Measurements from ENCODE around the gene ZNF823.
"Not testable (repeated sequence)": the region's sequence is repeated elsewhere in the genome, so short reads cannot be mapped to it uniquely, and the experiment has no call there.

Gene ZNF823

DNA sequence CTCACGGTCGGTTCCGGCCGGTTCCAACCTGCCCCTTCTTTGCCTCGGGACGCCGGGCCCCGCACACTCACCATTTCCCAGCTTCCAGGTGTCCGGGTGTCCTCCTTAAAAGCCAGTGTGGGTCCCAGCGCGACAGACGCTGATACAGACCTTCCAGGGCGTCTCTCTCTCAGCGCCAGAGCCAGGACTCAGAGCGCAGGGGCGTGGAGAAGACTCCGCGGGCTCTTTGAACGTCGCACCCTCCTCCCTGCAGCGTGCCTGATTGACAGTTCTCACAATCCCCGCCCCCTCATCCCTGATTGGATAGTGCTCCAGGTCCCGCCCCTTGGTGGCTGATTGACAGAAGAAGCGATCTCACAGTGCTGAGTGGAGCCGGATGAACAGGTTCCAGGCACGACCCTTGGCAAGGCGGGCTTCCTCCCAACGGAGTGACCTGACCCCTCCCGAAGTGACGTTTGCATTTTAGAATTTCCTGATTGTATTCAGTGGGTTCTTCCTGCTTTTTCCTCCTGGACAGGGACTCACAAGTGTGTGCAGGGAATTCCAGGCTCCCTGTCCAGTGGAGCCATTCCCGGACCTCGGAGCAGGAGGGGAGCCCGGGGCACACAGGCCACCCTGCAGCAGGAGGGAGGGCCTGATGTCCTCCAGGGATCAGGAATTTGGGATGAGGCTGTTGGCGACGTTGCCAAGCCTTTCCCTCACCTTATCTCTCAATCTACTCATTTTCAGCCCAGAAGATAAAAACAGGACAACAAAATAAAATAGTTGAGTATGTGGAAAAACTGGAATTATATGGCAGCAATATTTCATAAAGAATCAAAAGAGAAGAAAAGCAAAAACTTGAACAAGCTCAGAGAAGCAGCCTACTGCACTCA lies at the start of gene ZNF823:
ZNF823 (minus strand) TSS at position 201 of the 875 bp plus-strand sequence; CDS start at position 74, 127 bp downstream.
- peak; percentile 95 for DNase-seq (ENCODE audit: low read depth)

DNA sequence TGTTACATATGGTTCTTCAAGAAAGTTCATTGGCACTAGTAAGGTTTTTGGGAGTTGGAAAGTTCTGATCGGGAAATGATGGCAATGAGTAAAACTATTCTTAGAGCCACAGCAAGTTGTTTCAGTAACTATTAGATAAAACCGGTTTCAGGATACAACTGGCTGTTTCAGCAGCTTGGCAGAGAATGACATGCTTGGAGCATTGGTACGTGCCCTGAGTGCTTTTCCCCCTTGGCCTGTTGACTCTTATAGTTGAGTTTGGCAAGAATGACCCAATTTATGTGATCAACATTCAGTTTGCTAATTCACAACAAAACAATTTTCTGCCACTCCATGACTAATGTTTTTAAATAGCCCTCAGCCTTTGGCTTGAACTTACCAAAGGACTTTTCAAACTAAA lies 48.8 kb upstream of the ZNF823 start:
- no peak for DNase-seq (ENCODE audit: low read depth)

DNA sequence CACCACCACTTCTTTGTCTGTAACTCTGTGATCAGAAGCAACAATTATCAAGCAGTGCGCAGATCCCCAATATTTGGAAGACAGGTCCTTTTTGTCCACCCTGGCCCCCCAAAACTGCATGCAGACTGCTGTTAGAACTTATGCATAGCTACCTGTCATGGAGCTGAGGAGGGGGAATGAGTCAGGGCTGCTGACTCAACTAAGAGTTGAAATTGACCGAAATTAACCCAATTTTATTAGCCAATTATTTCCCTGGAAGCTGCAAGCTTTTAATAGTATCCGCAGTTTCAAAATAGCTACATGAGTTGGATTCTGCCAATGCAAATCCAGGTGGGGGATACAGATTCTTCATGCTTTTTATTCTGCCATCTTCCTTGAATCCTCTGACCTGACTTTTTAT lies 45.6 kb upstream of the ZNF823 start:
- no peak for DNase-seq (ENCODE audit: low read depth)

DNA sequence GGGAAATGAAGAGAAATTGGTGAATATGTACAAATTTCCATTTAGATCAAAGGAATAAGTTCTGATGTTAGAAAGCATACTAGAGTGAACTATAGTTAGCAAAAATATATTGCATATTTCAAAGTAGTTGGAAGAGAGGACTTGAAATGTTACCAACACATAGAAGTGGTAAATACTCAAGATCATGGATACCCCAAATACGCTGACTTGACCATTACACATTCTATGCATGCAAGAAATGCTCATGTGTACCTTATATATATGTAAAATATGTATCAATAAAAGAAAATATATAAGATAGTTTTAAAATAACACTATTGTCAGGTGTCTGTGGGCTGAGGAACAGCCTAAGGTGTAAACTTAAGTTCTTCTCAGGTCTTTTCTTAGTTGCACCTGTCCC lies 45.0 kb upstream of the ZNF823 start:
- no peak for DNase-seq (ENCODE audit: low read depth)

DNA sequence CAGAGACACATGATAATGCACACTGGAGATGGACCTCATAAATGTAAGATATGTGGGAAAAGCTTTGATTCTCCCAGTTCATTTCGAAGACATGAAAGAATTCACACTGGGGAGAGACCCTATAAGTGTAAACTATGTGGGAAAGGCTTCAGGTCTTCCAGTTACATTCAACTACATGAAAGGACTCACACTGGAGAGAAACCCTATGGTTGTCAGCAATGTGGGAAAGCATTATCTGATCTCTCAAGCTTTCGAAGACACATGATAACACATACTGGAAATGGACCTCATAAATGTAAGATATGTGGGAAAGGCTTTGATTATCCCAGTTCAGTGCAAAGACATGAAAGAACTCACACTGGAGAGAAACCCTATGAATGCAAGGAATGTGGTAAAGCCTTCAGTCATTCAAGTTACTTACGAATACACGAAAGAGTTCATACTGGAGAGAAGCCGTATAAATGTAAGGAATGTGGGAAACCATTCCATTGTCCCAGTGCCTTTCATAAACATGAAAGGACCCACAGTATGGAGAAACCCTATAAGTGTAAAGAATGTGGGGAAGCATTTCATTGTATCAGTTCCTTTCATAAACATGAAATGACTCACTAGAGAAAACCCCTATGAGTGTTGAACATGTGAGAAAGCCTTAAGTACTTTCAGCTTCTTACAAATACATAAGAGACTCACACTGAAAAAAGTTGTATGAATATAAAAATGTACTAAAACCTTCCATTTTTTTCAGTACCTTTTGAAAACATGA lies 42.7 kb upstream of the ZNF823 start:
- DNase-seq (ENCODE audit: low read depth) = no peak

DNA sequence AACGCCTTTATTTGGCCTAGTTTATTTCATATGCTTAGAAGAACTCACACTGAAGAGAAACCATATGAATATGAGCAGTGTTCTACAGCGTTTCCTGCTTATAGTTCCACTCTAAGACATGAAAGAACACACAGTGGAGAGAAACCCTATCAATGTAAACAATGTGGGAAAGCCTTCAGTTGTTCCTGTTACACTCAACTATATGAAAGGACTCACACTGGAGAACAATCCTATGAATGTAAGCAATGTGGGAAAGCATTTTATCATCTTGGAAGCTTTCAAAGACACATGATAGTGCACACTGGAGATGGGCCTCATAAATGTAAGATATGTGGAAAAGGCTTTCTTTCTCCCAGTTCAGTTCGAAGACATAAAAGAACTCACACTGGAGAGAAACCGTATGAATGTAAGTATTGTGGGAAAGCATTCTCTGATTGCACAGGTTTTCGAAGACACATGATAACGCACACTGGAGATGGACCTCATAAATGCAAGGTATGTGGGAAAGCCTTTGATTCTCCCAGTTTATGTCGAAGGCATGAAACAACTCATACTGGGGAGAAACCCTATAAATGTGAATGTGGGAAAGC lies 41.8 kb upstream of the ZNF823 start:
- DNase-seq (ENCODE audit: low read depth) = no peak

DNA sequence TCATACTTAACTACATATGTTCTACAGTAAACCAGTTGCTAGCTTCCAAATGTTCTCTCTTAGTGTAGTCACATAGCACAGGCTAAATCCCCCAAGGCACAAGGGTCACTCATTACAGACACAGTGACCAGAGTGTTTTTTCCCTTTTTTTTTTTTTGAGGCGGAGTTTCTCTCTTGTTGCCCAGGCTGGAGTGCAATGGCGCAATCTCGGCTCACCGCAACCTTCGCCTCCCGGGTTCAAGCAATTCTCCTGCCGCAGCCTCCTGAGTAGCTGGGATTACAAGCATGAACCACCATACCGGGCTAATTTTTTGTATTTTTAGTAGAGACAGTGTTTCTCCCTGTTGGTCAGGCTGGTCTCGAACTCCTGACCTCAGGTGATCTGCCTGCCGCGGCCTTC lies 37.9 kb upstream of the ZNF823 start:
- not testable (repeated sequence) for DNase-seq (ENCODE audit: low read depth)

DNA sequence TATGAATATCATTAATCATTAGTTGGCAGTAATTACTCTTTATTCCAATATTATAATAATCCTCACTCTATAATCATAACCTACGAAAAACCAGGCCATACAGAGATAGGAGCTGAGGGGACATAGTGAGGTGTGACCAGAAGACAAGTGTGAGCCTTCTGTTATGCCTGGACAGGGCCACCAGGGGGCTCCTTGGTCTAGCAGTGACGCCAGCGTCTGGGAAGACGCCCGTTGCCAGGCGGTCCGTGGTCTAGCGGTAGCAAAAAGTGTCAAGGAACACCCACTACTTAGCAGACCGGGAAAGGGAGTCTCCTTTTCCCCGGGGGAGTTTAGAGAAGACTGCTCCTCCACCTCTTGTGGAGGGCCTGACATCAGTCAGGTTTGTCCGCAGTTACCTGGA lies 32.8 kb upstream of the ZNF823 start:
- not testable (repeated sequence) for DNase-seq (ENCODE audit: low read depth)

DNA sequence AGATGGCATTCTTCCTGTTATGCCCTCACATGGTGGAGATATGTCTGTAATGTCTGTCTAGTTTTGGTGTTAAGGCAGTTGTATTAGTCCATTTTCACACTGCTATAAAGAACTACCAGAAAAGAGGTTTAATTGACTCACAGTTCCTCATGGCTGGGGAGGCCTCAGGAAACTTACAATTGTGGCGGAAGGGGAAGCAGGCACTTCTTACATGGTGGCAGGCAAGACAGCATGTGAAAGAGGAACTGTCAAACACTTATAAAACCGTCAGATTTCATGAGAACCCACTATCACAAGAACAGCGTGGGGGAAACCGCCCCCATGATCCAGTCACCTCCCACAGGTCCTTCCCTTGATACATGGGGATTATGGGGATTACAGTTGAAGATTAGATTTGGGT lies 31.2 kb upstream of the ZNF823 start:
- no peak for DNase-seq (ENCODE audit: low read depth)

DNA sequence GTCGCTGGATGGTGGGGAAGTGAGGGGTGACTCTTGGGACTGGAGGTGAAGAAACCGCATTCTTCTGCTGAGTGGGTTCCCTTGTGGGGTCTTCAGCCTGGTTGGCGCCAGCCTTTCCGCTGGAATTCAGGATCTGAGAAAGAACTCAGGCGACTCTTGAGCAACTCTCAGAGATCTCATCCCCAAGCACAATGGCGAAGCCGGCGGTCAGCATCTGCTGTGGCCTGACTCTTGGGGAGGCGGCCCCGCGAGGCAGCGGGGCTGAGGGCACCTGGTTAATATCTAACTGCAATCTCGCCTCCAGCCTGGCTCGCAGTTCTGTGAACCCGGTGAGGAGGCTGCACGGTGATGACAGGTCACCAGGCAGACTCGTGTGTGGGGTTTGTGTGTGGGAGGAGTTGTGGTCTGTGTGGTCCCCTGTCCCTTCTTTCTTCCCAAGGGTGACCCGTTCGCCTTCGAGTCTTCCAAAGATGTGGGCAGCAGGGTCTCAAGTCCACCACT lies 28.9 kb upstream of the ZNF823 start:
- DNase-seq (ENCODE audit: low read depth) = no peak

DNA sequence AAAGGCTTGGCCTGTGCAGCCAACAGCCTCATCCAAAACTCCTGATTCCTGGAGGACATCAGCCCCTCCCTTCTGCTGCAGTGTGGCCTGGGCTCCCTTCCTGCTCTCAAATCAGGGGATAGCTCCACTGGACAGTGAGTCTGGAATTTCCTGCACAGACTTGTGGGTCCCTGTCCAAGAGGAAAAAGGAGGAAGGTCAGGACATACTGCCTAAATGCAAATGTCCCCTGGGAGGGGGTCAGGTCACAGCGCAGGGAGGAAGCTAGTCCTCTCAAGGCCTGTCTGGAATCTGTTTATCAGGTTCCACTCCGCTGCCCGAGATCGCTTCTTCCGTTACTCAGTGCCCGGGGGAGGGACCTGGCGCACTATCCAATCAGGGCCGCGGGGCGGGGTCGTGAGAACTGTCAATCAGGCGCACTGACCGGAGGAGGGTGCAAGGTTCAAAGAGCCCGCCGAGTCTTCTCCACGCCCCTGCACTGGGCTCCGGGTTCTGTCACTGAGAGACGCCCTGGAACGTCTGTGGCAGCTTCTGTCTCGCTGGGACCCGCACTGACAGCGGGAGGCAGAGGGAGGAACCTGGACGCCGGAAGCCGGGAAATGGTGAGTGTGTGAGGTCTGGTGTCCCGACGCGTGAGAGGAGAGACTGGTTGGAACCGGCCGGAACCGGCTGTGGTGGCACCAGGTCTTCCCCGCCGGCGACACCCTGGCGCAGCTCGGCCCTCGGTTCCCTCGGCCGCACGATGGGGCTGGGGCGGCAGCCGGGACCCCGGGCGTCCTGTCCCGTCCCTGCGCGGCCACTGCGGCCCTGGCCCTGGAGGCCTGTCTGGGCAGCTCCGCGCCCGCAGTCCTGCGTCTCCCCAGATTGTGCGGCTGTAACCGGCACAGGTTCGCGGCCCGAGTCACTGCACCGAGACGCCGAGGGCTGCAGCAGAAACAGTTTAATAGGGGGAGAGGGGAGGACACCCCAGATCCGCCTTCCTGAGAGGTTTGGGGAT lies 28.1 kb upstream of the ZNF823 start, which contains the start of gene ZNF441:
ZNF441 (plus strand) TSS at position 404 of the 995 bp plus-strand sequence; CDS start at position 598, 194 bp downstream.
- DNase-seq (ENCODE audit: low read depth) = peak; percentile 86

DNA sequence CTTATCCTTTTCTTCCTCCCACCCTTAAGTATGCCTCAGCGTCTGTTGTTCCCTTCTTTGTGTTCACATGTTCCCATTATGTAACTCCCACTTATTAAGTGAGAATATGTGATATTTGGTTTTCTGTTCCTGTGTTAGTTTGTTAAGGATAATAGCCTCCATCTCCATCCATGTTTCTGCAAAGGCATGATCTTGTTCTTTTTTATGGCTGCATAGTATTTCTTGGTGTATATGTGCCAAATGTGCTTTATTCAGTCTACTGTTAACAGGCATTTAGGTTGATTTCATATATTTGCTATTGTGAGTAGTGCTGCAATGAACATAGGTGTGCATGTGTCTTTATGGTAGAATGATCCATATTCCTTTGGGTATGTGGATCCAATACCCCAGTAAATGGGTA lies 24.9 kb upstream of the ZNF823 start:
- no peak for DNase-seq (ENCODE audit: low read depth)

DNA sequence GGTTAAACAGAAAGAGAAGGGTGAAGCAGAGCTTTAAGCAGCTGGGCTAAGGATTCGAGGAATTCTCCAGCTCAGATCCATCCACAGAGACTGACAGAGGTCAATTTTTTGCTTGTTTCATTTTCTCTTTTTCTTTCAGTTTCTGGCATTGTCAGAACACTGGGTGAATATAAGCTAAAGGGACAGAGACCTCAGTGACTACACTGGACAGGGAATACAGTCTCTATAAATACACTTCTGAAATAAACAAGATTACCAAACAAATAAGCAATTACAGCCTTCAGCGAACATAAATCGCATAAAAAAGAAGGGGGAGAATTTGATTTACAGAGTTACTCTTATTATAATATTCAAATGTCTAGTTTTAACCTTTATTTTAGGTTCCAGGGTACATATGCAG lies 24.4 kb upstream of the ZNF823 start:
- DNase-seq (ENCODE audit: low read depth) = no peak

DNA sequence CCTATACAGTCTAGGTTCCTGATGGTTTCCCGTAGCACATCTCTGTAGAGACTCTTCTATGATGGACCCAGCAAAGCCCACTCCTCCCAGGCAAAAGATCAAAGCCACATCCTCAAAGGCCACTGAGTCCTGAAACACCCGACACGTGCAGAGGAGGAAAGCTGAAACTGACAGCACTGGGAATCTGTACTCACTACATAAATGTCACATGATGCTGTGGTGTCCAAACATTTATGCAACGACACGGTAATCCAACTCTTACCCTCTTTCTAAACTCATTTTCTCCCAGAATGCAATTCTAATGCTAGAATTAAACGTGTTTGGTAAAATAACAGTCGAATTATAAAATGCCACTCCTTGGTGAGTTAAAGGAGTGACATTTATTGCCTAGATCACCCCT lies 21.1 kb upstream of the ZNF823 start:
- DNase-seq (ENCODE audit: low read depth) = no peak

DNA sequence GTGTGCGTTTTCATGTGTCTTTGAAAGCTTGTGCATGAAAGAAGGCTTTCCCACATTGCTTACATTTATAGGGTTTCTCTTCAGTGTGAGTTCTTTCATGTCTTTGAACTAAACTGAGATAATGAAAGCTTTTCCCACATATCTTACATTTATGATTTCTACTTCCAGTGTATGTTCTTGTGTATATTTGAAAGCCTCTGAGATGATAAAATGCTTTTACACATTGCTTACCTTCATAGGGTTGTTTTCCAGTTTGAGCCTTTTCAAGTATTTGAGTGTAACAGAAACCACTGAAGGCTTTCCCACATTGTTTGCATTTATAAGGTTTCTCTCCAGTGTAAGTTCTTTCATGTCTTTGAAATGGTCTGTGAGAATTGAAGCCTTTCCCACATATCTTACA lies 18.2 kb upstream of the ZNF823 start:
- no peak for DNase-seq (ENCODE audit: low read depth)

DNA sequence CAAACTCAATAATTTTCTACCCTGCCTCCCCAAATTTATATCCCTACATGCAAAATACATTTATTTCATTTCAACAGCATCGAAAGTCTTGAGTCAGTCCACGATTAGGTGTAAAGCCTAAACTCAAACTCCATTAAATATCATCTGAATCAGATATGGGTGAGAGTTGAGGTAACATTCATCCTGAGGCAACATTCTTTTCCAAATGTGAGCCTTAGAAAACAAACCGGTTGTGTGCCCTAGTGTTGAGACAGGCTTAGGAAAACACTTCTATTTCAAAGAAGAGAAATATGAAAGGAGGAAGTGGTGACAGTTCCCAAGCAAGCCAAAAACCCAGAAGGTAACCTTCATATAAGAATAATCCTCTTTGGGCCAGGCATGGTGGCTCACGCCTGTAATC lies 15.9 kb upstream of the ZNF823 start:
- no peak for DNase-seq (ENCODE audit: low read depth)

DNA sequence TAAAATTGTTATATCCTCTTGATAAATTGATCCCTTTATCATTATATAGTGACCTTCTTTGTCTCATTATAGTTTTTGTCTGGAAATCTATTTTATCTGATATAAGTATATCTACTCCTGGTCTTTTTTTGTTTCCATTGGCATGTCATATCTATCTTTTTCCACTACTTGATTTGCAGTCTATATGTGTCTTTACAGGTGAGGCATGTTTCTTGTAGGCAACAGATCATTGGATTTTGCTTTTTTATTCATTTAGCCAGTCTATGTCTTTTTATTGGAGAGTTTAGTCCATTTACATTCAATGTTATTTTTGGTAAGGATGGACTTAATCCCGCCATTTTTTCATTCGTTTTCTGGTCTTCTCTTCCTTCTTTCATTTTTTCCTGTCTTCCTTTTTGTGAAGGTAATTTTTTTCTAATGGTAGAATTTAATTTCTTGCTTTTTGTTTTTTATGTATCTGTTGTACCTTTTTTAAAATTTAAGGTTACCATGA lies 13.5 kb upstream of the ZNF823 start:
- DNase-seq (ENCODE audit: low read depth) = no peak

DNA sequence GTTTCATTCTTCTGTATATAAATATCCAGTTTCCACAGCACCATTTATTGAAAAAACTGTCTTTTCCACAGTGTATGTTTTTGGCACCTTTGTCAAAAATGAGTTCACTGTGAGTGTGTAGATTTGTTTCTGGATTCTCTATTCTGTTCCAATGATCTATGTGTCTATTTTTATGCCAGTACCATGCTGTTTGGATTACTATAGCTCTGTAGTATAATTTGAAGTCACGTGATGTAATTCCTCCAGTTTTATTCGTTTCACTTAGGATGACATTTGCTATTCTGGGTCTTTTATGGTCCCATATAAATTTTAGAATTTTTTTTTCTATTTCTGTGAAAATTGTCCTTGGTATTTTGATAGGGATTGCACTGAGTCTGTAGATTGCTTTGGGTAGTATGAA lies 11.0 kb upstream of the ZNF823 start:
- no peak for DNase-seq (ENCODE audit: low read depth)

DNA sequence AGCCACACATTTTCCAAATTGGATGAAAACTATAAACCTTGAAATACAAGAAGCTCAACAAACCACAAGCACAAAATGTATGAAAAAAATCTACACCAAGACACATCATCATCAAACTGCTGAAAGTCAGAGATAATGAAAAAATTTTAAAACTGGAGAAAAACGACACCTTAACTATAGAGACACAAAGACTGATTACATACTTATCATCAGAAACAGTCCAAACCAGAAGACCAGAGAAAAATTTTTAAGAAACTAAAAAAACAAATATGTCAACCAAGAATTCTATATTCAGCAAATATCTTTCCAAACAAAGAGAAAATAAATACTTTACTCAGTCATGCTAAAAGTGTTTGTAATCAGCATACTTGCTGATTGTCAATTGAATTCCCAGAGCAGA lies 8.5 kb upstream of the ZNF823 start:
- DNase-seq (ENCODE audit: low read depth) = no peak

DNA sequence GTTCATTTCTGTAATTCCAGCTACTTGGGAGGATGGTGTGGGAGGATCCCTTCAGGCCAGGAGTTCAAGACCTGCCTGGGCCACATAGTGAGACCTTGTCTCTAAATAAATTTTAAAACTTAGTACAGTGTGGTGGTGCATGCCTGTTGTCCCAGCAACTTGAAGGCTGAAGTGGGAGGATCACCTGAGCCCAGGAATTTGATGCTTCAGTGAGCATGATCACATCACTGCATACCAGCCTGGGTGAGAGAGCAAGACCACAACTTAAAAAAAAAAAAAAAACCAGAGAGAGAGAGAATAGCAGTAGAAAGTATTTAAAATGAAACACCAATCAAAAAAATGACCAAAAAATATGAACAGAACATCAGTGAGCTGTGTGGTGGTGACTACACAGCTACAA lies 7.1 kb upstream of the ZNF823 start:
- no peak for DNase-seq (ENCODE audit: low read depth)
